NK-92 (cell line): ENCODE results near the gene RTEL1.

Experiments
- DNase-seq: peaks from one replicate; lab custom pipeline; 2025; ENCODE audit not compliant: unreplicated experiment; lab: John Stamatoyannopoulos, UW

RTEL1 gene

DNA sequence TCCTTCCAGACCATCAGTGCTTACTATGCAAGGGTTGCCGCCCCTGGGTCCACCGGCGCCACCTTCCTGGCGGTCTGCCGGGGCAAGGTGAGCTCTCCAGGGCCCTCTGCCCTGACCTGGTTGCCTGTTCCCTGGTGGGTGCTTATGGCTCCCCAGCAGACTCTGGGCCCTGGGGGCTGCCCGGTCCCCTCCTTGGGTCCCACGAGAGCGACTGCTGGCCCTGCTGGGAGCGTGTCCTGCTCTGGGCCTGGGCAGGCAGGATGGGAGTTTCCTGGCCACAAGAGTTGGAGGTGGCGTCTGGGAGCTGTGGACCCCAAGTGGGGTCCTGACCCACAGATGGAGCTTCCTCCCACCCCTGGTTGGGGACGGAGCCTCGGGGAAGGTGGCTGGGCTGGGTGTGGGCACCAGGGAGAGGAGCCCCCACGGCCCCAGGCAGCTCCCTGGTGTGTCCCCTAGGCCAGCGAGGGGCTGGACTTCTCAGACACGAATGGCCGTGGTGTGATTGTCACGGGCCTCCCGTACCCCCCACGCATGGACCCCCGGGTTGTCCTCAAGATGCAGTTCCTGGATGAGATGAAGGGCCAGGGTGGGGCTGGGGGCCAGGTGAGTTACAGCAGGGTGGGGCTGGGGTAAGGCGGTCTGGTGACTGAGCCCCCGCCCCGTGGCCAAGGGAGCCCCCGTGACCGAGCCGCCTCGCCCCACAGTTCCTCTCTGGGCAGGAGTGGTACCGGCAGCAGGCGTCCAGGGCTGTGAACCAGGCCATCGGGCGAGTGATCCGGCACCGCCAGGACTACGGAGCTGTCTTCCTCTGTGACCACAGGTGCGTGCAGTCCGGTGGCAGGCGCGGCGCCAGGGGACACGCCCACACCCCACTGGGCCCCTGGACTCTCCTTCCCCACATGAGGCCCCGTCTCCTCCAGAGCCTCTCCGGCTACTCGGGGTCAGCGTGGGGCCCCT is 31.2 kb downstream of the RTEL1 start:
- no peak for DNase-seq

DNA sequence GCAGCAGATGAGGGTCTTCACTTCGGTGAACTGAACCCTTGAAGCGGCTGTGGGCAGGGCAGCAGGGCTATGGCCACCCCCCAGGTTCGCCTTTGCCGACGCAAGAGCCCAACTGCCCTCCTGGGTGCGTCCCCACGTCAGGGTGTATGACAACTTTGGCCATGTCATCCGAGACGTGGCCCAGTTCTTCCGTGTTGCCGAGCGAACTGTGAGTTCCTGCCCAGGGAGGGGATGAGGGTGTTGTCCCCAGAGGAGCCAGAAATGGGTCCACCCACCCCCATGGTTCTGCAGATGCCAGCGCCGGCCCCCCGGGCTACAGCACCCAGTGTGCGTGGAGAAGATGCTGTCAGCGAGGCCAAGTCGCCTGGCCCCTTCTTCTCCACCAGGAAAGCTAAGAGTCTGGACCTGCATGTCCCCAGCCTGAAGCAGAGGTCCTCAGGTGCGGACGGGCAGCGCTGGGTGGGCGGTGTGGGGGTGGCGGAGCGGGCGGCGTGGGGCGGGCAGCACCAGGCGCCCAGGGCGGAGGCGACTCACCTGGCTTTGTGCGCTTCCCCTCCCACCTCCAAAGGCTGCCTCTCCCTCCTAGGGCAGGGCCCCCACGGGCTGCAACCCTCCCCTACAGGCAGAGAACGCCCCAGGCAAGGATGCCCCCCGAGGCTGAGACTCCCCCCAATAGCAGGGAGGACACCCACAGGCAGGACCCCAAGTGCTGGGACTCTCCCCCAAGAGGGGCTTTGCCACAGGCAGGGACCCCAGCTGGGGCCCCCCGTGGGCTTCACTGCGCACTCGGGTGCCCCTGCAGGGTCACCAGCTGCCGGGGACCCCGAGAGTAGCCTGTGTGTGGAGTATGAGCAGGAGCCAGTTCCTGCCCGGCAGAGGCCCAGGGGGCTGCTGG is 32.1 kb downstream of the RTEL1 start:
- no peak for DNase-seq

DNA sequence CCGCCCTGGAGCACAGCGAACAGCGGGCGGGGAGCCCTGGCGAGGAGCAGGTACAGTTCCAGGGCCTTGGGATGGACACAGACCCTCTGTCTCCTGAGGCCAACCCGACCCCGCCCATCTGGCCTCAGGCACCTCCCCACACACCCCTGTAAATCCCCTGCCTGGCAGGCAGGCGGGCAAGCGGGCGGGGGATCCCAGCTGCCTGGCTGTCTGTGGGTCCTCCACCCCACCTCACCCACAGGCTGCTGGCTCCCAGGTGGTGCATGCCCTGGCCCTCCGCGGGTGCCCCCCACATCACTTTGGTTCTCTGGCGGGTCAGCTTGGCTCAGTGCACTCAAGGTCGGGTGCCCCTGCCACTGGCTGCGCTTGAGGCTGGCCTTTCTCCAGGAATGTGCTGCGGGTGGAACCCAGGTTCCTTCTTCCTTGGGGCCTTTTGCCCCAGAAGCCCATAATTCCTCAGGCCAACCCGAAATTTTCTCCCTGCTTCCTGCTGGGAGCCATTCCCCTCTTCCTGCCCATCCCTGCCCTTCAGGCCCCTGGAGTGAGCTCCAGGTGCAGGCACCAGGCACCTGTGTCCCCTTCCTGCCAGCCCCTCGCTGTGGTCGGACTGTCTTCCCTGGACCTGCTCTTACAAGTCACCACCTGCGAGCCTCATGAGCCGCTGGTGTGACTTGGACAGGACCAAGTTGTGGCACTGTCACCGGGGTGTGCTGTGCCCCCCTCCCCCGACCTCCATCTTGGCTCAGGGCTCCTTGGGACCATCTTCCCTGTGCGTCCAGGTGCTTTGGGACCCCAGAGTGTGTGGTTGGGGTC is 33.0 kb downstream of the RTEL1 start:
- no peak for DNase-seq

DNA sequence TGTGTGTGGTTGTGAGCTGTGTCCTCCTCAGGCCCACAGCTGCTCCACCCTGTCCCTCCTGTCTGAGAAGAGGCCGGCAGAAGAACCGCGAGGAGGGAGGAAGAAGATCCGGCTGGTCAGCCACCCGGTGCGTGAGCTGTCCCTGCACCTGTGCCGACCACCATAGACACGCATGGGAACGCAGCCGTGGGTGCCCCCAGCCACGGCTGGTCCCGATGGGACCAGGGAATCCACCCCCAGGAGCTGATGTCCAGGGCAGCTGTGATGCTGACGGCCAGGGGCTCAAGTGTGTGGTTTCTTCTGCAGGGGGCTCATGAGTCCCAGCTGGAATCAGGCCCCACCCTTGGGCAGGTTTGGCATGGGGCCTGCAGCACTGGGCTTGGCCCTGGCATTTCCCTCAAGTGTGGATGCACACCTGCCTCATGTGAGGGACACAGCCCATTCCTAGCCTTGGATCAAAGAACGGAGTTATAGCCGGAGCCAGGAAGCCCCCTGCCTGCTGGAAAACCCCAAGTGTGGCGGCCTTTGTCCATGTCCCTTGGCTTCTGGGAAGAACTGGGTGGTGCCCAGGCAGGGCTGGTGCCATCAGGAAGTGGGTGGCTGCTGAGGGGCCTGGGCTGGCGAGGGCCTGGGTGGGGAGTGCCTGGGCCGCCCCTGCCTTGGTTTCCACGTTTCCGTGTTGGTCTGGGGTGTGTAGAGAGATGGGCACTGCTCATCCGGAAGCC is 33.8 kb downstream of the RTEL1 start:
- no peak for DNase-seq

DNA sequence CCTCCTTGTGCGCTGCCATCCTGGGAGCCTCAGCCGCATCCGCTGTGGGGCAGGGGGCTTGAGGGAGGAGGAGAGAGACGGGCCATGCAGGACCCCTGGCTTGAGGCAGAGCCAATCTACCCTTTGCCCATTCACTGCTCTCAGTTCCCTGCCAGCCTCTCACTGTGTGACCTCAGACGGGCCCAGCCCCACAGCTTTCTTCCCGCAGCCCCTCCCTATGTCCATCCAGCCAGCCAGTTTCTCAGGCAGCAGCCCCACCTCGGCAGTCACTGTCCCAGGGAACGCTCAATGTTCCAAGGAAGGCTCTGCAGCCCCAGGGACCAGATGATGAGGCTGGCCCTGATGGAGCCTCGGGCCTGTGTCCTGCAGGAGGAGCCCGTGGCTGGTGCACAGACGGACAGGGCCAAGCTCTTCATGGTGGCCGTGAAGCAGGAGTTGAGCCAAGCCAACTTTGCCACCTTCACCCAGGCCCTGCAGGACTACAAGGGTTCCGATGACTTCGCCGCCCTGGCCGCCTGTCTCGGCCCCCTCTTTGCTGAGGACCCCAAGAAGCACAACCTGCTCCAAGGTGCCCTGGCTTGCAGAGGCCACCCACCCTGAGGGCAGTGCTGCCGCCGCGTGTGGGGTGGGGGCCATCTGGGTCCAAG is 34.4 kb downstream of the RTEL1 start:
- DNase-seq: no peak

DNA sequence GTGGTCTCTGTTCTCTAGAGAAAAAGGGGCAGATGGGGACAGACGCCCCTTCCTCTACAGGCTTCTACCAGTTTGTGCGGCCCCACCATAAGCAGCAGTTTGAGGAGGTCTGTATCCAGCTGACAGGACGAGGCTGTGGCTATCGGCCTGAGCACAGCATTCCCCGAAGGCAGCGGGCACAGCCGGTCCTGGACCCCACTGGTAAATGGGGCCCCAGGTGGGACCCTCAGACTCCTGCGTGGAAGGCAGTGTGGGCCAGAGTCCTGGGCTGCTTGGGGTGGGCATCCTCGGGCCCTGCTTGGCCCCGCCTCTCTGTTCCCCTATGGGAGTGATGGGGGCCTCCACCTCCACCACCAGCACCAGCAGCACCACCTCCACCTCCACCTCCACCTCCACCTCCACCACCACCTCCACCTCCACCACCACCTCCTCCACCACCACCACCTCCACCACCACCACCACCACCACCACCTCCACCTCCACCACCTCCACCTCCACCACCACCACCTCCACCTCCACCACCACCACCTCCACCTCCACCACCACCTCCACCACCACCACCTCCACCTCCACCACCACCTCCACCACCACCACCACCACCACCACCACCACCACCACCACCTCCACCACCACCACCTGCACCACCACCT is 35.1 kb downstream of the RTEL1 start:
- no peak for DNase-seq

DNA sequence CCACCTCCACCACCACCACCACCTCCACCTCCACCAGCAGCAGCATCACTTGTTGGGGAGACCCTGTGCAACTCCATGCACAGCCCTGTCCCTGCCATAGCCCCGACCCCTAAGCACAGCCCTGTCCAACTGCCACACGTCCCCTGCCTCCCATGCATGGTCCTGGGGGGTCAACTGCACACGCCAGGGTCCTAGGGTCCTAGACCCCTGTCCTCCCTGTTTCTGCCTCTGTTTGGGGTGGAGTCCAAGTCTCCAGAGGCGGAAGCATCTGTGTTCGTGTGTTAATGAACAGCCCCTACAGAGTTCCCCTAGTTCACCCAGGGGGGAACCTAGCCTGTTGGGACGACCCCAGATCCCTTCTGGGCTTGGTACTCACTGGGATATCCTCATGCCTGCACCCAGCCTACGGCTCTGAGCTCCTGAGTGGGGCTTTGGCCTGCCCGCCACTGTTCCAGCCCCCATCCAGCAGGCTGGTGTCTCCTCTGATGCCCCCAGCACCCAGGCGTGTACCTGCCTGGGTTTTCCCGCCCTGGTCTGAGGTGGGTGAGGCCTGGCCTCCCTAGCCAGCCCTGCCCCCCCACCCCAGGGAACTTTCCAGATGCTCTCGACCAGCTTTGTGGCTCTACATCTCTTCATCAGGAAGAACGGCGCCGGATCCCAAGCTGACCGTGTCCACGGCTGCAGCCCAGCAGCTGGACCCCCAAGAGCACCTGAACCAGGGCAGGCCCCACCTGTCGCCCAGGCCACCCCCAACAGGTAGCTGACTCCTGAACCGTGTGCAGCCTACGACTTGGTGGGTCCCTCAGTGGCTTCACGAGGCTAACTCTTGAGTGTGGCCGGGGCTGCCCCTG is 35.8 kb downstream of the RTEL1 start:
- no peak for DNase-seq

DNA sequence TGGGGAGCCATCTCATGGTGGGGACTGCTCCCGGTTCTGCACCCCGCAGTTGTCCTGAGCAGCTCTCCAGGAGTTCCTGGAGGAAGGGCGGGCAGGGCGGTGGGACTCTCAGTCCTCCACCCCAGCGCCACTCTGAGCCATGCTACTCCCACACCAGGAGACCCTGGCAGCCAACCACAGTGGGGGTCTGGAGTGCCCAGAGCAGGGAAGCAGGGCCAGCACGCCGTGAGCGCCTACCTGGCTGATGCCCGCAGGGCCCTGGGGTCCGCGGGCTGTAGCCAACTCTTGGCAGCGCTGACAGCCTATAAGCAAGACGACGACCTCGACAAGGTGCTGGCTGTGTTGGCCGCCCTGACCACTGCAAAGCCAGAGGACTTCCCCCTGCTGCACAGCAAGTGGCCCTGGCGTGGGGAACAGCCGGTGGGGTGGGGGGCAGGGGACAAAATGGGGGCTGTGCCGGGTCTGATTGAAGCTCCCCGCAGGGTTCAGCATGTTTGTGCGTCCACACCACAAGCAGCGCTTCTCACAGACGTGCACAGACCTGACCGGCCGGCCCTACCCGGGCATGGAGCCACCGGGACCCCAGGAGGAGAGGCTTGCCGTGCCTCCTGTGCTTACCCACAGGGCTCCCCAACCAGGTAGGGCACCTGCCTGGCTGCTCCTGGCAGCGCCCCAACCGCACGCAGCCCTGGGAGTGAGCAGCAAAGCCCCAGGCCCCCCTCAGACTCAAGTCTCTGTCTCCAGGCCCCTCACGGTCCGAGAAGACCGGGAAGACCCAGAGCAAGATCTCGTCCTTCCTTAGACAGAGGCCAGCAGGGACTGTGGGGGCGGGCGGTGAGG is 36.7 kb downstream of the RTEL1 start:
- no peak for DNase-seq

DNA sequence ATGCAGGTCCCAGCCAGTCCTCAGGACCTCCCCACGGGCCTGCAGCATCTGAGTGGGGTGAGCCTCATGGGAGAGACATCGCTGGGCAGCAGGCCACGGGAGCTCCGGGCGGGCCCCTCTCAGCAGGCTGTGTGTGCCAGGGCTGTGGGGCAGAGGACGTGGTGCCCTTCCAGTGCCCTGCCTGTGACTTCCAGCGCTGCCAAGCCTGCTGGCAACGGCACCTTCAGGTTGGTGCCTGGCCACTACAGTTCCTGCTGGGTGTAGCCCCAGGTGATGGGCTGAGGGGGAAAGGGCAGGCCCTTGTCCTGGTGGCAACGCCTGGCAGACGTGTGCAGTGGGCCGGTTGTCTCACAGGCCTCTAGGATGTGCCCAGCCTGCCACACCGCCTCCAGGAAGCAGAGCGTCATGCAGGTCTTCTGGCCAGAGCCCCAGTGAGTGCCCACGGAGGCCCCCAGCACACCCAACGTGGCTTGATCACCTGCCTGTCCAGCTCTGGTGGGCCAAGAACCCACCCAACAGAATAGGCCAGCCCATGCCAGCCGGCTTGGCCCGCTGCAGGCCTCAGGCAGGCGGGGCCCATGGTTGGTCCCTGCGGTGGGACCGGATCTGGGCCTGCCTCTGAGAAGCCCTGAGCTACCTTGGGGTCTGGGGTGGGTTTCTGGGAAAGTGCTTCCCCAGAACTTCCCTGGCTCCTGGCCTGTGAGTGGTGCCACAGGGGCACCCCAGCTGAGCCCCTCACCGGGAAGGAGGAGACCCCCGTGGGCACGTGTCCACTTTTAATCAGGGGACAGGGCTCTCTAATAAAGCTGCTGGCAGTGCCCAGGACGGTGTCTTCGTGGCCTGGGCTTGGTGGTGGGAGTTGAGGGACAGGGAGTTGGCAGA is 37.6 kb downstream of the RTEL1 start:
- DNase-seq: no peak

DNA sequence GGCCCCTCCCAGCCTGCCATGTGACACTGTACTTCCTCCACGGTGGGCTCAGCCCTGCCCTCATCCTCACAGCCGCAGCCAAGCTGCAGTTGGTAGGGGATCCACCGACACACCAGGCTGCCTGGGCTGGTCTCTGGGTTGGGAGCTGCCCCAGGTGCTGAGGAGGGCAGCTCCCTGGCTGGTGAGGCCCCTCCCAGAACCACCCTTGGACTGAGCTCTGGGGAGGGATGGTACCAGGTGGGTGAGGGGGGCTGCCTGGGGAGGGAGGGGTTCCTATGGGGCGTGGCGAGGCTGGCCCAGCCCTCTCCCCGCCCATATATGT is 38.2 kb downstream of the RTEL1 start:
- DNase-seq: no peak

DNA sequence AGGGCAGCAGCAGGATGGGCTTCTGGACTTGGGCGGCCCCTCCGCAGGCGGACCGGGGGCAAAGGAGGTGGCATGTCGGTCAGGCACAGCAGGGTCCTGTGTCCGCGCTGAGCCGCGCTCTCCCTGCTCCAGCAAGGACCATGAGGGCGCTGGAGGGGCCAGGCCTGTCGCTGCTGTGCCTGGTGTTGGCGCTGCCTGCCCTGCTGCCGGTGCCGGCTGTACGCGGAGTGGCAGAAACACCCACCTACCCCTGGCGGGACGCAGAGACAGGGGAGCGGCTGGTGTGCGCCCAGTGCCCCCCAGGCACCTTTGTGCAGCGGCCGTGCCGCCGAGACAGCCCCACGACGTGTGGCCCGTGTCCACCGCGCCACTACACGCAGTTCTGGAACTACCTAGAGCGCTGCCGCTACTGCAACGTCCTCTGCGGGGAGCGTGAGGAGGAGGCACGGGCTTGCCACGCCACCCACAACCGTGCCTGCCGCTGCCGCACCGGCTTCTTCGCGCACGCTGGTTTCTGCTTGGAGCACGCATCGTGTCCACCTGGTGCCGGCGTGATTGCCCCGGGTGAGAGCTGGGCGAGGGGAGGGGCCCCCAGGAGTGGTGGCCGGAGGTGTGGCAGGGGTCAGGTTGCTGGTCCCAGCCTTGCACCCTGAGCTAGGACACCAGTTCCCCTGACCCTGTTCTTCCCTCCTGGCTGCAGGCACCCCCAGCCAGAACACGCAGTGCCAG is 38.7 kb downstream of the RTEL1 start, which contains the start of gene TNFRSF6B:
TSS of gene TNFRSF6B (plus strand) at position 25 of the 729 bp plus-strand sequence. CDS start at position 141, 116 bp downstream.
- no peak for DNase-seq

DNA sequence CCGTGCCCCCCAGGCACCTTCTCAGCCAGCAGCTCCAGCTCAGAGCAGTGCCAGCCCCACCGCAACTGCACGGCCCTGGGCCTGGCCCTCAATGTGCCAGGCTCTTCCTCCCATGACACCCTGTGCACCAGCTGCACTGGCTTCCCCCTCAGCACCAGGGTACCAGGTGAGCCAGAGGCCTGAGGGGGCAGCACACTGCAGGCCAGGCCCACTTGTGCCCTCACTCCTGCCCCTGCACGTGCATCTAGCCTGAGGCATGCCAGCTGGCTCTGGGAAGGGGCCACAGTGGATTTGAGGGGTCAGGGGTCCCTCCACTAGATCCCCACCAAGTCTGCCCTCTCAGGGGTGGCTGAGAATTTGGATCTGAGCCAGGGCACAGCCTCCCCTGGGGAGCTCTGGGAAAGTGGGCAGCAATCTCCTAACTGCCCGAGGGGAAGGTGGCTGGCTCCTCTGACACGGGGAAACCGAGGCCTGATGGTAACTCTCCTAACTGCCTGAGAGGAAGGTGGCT is 39.3 kb downstream of the RTEL1 start:
- no peak for DNase-seq

DNA sequence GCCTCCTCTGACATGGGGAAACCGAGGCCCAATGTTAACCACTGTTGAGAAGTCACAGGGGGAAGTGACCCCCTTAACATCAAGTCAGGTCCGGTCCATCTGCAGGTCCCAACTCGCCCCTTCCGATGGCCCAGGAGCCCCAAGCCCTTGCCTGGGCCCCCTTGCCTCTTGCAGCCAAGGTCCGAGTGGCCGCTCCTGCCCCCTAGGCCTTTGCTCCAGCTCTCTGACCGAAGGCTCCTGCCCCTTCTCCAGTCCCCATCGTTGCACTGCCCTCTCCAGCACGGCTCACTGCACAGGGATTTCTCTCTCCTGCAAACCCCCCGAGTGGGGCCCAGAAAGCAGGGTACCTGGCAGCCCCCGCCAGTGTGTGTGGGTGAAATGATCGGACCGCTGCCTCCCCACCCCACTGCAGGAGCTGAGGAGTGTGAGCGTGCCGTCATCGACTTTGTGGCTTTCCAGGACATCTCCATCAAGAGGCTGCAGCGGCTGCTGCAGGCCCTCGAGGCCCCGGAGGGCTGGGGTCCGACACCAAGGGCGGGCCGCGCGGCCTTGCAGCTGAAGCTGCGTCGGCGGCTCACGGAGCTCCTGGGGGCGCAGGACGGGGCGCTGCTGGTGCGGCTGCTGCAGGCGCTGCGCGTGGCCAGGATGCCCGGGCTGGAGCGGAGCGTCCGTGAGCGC is 39.9 kb downstream of the RTEL1 start:
- DNase-seq: no peak

DNA sequence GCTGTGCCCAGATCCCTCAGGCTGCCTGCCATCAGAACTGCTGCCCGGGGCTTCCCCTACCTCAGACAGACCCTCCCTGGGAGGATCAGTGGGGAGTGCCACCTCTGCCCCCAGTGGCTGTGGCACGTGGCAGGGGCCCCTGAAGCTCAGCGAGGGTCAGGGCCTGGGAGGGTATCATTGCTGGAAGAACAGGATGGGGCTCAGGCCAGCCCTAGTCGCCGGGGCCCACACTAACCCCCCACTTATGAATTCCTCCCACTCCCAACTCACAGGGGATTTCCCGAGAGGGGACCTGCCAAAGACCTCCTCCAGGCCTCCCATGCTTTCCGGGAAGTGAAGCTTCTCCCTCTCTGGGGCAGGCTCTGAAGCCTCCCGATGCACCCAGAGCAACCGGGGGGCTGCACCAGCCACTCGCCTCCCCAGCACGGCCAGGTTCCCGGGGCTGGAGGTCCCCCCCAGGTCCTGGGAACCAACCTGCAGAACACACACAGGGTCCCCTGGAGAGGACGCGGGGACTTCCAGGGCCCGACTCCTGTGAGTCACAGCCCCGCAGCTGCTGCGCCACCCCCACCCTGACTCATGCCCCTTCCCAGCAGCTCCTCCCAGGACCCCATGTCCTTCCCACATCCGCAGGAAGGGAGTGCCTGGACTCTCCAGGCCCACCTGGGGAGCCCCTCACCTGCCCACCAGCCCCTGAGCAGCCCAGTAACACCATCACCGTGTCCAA is 40.8 kb downstream of the RTEL1 start:
- no peak for DNase-seq
